GM18867 (cell line): ENCODE measurements around the gene ANGPTL1.
A peak's percentile ranks its signal among the peaks of the same experiment; 100 is the strongest.

ENCODE experiments used
- ATAC-seq: cut with Tn5 transposase; IDR thresholded peaks from one replicate; pipeline ENCODE4 v1.9.1; 2021; ENCODE audit warnings: mild to moderate bottlenecking, moderate library complexity; ENCODE audit not compliant: unreplicated experiment

The ANGPTL1 gene, protein sequence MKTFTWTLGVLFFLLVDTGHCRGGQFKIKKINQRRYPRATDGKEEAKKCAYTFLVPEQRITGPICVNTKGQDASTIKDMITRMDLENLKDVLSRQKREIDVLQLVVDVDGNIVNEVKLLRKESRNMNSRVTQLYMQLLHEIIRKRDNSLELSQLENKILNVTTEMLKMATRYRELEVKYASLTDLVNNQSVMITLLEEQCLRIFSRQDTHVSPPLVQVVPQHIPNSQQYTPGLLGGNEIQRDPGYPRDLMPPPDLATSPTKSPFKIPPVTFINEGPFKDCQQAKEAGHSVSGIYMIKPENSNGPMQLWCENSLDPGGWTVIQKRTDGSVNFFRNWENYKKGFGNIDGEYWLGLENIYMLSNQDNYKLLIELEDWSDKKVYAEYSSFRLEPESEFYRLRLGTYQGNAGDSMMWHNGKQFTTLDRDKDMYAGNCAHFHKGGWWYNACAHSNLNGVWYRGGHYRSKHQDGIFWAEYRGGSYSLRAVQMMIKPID

DNA sequence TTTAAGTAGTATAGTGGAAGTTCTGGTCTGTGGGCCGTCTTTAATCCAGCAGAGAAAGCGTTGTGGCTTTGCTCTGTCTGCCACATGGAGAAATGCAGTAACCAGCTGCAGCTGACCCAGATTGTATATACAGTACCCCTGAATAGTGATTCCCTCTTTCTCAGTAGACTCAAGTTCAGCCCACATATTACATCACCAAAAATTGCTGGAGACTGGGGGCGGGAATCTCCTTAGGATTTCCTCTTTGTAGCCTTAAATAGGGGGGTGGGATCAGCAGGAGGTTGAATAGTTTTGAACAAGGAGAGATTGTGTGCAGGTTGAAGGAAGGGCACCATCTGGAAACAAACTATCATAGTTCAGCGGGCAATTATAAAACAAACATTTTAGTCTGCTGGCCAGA lies at the start of gene ANGPTL1:
Gene ANGPTL1 (minus strand): TSS at position 134 of the 400 bp plus-strand sequence. CDS start 5,301 bp downstream, outside the sequence.
- ATAC-seq: no peak

DNA sequence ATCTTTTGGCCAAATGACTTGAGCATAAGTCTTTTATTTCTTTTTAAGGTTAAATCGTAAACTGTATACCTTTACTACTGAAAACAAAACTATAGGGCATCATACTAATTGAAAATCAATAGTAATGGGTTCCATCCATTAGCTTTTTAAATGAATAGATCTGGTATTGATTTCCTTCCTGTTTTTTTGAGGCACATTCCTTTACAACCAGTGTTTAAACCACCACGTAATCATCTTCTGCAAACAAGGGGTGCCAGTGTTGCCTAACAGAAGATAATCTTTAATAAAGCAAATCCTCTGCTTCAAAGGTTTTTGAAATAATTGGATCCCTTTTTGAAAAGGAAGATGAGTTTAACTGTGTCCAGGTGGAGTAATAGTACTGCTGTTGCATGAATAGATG lies 48.7 kb upstream of the ANGPTL1 start:
- no peak for ATAC-seq

DNA sequence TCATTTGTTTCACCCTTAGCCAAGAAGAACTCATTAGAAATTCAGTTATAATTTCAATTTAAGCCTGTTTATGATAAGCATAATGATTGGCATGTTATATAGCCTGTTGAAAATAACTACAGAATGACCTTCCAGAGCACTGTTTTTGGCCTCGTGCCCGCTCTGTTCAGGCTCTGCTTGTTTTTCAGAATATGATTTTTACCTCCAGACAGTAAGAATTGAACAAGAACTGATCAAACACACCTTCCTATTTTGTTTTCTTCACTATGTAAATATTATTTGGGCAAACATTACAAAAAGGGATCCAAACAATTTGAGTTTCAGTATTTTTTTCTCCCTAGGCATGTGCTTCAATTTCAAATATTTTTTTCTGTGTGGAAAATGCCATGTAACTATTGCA lies 48.1 kb upstream of the ANGPTL1 start:
- no peak for ATAC-seq

DNA sequence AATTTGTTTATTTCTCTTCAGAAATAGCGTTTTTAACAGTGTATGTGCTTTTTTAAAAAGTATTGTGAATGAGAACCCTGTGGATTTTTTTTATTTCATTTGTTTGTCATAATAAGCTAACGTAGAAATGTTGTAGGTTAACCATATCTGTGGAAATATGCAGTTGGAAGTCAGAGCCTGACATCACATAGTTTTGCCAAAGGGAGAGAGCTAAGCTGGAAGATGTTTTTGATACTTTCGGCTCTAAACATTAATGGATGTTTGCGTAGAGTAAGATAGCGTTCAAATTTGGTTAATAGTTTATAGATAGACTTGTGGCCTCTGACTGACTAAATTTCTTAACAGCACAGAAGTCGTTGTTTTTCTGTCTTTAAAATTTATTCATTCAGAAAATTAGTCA lies 47.4 kb upstream of the ANGPTL1 start:
- no peak for ATAC-seq

DNA sequence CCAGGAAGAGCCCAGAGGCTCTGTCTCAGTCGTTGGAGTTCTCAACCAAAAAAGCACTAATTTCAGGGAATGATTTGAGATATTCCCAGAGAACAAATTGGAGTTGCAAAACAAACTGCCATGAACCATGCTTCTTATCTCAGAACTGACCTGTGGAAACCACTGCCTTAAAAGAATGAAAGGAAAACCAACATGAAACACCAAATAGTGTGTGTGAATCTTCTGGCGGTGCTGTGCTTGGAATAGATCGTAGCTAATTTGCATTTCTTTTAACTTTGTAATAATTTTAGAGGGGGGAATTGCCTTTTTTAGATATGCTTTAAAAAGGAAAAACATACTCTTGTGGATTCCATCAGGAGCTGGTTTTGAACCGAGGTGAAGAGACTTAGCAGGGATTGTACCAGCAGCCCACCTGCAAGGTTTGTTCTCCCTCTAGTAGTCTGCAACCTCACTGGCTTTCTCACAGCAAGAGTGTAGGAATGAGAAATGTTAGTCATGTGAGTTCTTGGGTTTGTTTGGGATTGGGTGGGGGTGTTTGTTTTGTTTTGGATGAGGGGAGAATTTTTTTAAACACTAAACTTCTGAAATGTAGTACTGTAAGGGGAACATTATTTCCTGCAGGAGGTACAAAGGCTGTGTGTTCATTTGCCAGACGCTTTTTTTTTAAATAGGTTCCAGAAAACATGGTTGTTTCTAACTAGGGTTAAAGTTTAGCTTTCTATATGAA lies 45.7 kb upstream of the ANGPTL1 start:
- peak; percentile 56 for ATAC-seq

DNA sequence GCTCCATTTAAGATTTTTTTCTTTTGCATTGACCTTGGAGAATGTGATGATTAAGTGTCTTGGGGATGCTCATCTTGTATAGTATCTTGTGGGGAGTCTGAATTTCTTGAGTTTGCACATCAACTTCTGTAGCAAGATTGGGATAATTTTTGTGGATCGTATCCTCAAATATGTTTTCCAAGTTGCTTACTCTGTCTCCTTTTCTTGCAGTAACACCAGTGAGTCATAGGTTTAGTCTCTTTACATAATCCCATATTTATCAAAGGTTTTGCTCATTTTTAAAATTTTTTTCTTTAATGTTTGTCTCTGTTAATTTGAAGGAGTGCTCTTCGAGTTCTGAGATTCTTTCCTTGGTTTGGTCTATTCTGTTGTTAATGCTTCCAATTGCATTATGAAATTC lies 41.7 kb upstream of the ANGPTL1 start:
- ATAC-seq: no peak

DNA sequence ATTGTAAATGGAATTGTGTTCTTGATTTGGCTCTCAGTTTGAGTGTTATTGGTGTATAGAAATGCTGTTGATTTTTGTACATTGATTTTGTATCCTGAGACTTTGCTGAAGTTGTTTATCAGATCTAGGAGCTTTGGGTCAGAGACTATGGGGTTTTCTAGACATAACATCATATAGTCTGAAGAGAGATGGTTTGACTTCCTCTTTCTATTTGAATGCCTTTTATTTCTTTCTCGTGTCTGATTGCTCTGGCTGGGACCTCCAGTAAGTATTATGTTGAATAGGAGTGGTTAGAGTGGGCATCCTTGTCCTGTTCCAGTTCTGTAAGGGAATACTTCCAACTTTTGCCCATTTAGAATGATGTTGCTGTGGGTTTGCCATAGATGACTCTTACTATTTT lies 39.1 kb upstream of the ANGPTL1 start:
- no peak for ATAC-seq

DNA sequence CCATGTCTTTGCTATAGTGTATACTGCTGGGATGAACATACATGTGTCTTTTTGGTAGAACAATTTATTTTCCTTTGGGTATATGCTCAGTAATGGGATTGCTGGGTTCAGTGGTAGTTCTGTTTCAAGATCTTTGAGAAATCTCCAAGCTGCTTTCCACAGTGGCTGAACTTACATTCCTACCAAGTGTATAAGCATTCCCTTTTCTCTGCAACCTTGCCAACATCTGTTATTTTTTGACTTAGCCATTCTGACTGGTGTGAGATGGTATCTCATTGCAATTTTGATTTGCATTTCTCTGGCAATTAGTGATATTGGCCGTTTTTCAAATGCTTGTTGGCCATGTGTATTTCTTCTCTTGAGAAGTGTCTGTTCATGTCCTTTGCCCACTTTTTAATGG lies 37.5 kb upstream of the ANGPTL1 start:
- no peak for ATAC-seq

DNA sequence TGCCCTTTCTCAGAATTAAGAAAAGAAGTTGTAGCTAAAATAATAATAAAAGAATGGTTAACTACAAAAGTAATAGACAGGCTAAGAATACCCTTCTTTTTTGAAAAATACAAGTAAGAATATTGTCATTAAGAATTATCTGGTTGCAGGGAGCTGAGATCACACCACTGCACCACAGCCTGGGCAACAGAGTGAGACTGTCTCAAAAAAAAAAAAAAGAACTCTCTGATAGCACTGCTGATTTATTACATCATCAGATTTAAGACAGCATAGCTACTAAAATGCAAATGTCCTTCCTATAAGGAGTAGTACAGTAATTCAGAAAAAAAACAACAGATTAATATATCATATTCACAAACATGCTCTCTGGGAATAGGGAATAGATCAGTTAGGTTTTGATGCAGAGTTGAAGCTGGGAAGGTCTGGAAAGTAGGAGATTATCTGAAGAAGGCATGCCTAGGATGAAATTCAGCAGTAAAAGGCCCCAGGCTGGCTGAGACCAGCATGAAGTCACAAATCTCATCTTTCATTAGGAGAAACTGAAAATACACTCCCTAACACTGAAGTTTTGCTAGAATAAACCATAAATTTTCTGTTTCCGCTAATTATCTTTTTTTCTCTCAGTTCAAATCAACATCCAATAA lies 30.7 kb upstream of the ANGPTL1 start:
- no peak for ATAC-seq

DNA sequence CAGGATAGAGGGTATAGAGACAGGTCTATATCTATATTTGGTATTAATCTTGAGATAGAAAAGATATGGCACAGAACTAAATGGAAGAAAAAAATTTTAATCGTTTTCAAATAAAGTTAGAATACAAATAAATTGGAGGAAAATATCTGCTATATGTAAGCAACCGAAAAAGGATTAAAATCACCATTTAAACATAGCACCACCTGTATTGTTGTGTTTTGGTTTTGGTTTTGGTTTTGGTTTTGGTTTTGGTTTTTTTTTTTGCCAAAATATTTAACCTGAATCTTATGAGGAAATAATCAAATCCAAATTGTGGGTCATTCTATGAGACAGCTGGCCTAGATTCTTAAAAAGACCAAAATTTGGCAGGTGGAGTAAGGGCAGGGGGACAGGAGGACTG lies 28.5 kb upstream of the ANGPTL1 start:
- no peak for ATAC-seq

DNA sequence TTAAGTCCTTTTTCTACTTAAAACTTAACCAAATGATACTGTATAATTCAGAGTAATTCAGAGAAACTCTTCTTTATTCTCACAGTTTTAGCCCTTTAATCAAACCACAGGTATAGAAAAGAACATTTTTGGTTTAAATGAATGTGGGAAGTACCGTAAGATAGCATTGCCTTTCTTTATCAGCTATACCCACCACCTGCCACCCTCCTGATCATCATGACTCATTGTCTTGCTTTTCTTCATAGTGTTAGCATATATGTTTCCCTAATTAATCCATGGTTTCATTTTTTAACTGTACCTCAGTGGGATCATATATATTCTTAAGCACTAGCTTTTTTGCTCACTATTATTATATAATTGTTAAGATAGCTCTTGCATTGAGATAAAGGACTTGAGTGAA lies 27.5 kb upstream of the ANGPTL1 start:
- no peak for ATAC-seq

DNA sequence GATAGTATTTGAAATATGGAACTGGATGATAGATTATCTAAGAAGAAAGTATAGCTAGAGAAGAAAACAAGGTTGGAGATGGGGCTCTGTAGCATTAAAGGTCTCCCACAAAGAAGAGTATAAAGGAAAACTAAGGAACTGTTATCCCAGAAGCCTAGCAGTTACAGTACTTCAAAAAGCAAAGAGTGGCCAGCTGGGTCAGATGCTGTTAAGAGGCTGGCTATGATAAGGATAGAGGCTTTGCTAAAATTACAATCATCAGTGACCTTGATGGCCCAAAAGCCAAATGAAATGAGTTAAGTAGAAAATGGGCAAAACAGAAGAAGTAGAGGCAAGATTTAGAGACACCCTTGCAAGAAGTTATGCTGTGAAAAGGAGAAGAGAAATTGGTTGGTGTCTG lies 25.1 kb upstream of the ANGPTL1 start:
- ATAC-seq: no peak

DNA sequence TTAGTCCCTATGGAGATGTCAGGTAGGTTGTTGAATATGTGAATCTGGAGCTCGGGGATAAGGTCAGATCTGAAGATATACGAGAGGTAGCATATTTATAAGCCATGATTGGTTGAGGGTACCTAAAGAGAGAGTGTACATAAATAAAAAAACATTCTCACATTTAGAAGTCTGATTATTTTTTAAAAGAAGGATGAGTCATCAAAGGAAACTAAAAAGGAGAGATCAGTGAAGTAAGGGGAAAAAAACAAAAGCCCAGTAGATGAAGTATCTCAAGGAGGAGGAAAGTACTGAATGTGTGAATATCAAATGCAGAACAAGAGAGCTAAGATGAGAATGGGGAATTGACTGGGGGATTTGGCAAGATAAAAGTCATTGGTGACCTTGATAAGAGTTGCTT lies 15.7 kb upstream of the ANGPTL1 start:
- no peak for ATAC-seq

DNA sequence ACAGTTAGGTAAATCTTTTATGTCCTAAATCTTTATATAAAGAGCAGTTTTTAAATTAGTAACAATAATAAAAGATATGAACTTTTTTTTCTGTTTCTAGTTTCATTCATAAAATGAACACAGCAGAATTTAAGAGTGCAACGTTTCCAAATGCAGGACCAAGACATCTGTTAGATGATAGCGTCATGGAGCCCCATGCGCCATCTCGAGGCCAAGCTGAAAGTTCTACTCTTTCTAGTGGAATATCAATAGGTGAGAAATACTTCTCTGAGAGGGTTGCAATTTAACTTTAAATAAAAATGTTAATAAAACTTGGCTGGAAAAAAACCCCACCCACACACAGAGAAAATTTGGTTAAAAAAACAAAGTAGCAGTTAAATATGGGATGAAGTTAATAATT lies 15.0 kb upstream of the ANGPTL1 start:
- no peak for ATAC-seq

DNA sequence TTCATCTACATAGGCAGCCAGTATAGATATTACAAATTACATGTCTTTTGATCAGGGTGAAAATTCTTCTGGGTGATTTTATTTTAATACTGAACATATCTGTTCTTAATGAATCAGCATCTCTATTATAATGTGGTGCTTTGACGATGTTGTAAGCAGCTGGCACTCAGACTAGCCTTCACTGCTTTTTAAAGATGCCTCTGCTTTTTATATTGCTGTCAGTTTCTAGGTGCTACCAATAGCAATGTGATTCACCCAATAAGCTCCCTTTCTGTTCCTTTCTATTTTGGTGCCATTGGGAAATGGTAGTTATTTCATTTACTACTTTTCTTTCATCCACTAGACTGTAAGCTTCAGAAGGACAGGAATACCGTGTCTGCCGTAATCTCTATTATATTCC lies 11.1 kb upstream of the ANGPTL1 start:
- no peak for ATAC-seq

DNA sequence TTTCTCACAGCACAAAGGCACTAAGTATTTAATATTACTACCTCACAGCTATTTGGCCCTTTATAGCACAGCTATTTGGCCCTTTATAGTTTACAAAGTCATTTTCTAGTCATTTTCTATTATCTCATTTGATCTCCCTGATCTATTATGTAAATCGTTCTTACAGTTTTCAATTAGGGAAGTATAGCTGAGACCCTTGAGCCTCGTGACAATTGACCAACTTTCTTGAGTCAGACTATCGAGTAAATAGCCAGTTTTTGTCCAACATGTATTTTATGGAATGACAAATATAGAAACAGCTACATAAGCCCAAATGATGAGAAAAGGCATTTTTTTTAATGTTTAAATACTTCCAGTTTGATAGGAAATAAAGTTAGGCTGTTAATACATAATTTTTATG lies 7.0 kb upstream of the ANGPTL1 start:
- no peak for ATAC-seq

DNA sequence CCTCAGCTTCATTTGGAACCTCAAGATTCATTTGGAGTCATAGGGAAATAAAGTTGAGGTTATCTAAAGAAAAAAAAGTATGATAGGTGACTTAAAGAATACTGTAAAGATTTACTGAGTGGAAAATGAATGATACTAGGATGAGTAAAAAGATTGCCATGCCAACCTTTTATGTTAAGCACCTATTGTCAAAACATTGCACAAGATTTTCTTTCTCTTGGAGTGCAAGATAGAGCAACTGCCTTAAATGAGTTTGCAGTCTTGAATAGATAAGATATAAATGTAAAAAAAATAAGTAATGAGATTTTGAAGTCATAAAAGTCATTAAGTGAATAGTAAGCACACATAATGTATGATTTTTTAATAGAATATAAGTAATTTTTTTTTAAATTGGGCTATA lies 5.1 kb upstream of the ANGPTL1 start:
- no peak for ATAC-seq

DNA sequence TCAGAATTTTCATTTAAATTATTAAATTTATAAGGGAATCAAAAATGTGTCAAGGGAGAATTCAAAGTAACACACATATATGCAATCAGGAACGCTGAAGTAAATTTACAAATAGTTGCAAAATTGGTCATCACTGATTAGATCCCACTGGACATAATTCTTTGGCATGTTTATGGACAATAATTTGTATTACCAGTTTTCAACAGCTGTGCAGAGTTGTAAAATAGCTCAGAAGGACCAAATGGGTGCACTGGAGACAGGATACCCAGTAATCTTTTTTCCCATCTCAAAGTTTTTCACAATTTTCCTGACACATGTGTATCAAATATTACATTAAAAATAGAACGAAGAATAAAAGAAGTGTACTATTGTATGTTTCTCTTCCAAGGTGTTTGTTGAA lies 4.1 kb upstream of the ANGPTL1 start:
- ATAC-seq: no peak

DNA sequence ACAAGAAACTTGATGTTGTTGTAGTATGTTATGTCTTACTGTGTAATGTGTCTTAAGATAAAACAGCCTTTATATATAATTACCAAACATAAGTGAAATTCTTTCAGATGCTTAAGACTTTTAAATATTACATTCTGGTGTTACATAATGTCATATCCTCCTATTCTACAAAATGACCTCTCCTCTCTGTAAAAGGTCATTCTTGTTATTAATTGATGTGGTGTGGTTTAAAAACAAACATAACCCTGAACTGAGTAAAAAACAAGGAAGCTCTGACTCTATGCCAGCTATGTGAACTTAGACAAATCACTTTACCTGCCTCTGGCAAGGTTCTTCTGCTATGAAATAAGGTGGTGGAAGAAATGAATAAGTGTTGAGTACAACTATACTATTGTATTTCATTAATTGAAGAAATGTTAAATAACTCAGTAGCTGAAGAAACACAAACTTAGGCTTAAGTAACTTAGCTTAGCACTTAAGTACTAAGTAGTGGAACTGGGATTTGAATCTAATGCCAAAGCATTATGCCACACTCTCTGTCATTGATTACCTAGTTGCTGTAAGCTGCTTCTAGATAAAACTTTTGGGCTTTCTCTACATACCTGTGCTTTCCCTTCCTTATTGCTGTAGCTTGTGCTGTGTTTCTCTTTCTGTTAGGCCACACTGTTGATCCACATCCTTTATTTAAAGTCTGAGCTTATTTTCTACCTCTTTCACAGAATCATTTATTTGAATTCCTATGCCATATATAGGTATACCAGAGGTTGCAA lies 859 bp upstream of the ANGPTL1 start:
- ATAC-seq: no peak

DNA sequence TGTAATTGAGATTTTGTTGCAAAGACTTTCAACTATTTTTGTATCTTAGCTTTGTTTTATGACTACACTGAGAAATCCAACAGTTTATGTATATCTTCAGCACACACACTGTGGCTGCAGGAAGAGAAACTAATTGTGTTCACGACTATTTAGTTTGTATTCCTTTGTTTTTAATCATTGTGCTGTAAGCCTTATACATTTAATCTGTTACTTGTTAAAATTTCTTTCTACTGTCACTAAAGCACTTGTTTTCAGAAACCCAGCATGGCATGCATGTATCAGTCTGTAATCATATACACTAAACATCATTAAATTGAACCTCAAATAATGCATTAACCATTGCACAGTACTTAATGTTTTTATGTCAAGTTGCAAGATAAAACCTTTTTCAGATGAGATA lies 656 bp downstream of the ANGPTL1 start:
- ATAC-seq: no peak

DNA sequence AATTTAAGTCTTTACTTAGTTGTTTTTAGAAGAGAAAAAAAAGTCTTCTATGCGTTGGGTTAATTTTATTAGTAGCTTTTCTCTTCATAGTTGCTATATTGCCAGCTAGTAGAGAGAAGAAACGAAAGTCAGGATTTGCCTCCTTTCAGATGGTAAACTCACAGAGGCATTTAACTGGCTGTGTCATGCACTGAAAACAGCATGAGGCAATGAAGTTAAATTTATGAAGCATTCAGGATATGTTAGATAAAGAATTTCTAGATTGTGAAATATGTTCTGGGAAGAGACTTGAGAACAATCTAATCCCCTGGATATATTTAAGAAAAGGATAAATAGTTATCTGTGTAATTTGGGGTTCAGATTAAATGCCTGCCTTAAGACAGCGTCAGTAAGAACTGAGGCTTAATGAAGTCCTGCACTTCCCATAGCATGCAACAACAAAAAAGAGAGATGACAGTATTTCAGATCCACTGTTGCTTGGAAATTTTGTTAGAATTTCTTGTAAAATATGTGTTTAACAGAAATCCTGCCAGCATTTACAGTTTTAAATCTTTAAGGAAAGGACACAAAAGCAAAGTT lies 1.7 kb downstream of the ANGPTL1 start:
- ATAC-seq: no peak
